ENCODE results near the gene SWAP70.

Gene SWAP70

GRCh38 chr11:9753021-9753420, 89.1 kb downstream of the SWAP70 start:
- no peak for DNase-seq (ENCODE audit: low read depth in 2 of 2)

DNA sequence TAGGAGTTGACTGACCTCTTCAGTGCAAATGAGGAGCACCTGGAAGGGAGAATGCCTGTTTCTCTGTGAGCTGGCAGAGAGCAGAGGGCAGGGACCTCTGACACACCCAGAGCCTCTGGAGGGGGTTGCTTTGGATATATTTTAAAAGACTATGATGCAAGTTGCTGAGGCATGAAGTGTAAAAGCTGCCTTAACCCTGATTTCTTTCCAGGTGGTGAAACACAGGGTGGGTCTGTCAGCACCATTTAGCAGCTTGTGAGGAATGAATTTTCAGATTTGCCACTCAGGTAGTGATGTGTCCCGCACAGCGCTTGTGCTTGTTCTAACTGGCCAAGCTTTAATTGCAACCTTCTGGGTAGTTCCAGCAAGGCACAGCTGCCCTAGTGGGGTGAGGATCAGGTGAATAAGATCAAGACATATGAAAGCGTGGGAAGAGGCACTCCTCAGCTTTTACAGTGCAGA, 90.2 kb downstream of the SWAP70 start:
- no peak for DNase-seq (ENCODE audit: low read depth in 2 of 2)

DNA sequence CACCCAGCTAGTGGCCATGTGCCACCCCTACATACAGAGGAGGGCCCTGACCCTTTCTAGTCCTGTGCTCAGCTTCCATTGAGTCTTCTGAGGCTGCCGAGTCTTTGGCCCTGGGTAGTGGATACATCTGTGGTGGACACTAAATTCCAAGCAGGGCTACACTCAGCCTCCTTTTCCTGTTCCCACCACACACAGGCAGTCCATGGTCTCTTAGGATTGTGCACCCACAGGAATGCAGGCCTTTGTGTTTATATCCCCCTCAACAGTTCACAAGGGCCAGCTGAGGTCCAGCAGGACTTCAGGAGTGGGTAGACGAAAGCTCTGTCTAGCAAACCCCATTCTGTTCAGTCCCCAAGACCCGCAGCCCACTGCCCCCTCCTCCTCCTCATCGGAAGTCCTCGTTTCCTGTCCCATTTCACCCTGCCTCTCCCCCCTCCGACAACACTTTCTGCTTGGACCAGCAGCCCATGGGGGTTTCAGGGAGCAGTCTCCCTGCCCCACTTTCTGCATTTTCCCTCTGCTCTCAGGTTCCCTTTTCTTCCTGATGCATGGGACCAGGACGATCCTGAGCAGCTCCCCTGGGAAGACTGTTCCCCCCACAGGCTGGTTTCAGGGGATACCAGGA, 91.8 kb downstream of the SWAP70 start:
- DNase-seq (ENCODE audit: low read depth in 2 of 2) = no peak

DNA sequence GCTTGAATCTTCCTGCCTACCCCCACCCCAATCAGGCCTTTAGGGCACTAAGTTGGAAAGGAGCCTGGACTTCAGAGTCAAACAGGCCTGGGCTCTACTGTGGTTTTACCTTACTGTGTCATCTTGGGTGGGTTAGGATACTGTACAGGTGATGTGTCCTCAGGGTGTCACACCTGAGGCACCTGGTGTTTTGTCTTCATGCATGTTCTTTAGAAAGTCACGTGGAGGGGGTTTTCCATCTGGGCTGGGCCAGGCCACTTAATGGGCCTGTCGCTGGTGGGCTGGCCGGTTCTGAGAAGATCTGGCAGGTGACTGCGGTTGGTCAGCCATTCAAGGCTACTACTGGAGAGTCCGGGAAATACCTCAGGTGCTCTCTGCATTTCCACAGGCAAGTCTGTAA, 92.6 kb downstream of the SWAP70 start:
- no peak for DNase-seq (ENCODE audit: low read depth in 2 of 2)

- no peak for DNase-seq (ENCODE audit: low read depth in 2 of 2)
These were observed 93.0 kb downstream of the SWAP70 start for GRCh38 chr11:9756878-9757277.

DNA sequence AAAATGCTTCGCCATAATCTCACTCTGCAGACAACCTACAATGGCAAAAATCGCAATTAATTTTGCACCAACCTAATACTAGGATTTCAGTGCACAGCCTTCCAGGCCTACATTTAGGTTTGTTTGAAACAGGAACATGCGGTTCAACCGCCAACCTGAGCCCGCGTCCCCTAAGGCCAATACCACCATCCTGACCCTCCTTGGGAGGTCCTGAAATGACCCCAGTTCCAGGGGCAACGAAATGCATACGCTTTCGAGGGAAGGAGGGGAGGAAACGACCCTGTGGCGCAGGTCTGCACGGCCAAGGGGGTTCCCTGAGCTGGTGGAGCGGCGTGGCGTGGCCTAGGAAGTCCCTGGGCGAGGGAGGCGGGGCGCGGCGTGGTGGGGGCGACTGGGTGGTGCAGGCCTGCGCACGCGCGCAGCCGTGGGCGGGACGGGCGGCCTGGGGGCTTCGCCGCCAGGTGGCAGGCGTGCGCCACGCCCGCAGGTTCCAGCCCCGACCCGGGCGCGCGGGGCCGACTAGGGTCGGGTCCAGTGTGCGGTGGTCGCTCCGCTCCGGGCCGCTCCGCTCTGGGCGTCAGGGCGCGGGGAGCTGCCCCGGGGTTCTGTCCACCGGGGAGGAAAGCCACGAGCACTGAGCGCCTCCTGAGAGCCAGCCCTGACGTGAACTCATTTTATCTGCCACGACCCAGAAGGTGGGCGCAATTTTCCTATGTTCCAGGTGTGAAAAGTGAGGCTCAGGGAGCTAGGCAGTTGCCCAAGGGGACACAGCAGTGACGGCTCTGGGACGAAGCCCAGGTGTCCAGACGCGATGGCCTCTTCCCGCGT, 94.1 kb downstream of the SWAP70 start:
- peak; percentile 81 to 86 for DNase-seq (ENCODE audit: low read depth in 2 of 2)

GRCh38 chr11:9758637-9759518, 95.0 kb downstream of the SWAP70 start:
- DNase-seq (ENCODE audit: low read depth in 2 of 2) = no peak

DNA sequence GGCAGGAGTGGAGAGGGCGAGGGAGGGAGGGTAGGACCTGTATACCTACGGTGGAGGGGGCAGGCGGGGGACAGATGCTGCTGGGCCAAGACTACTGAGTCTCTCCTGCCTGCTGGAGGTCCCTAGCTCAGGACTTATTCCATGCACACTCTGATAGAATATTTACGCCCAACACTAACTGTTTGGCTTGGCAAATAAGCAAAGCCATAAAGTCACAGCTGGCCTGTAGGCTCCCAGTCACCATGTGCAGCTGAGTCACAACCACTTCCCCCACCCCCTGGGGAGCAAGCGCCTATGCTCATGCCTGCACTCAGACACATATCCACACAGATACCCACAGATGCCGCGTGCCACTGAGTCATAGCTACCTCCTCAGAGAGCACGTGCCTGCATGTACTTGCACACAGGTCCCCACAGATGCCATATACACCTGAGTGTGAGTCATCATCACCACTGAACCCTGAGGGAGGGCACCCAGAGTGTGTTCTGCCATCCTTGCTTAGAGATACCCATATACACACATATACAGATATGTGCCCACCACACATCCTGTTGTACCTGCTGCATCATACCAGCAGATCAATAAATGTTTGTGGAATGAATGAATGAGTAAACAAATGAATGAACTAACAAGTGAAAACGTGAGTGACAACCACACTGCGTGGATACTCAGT, 95.8 kb downstream of the SWAP70 start:
- peak; percentile 71 to 80 for DNase-seq (ENCODE audit: low read depth in 2 of 2)

- no peak for DNase-seq (ENCODE audit: low read depth in 2 of 2)
These were observed 96.3 kb downstream of the SWAP70 start for GRCh38 chr11:9760193-9760575.

GRCh38 chr11:9761441-9761945, 97.6 kb downstream of the SWAP70 start:
- no peak for DNase-seq (ENCODE audit: low read depth in 2 of 2)

DNA sequence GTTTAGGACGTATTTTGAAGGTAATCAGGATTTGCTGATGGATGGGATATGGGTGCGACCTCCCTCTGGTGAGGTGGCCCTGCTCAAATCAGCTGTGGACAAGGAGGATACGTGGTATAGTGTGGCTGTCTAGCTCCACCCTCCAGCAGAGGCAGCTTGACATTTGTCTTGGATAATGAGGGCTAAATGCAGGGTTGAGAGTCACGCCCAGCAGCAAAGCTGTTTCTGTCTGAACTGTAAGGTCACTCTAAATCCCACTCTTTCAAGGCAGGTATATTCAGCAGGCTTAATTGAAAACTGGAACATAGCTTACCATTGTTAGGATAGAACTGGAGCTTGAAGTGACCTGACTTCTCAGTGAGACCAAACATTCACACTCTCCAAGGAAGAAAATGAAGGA, 98.7 kb downstream of the SWAP70 start:
- DNase-seq (ENCODE audit: low read depth in 2 of 2) = no peak

DNA sequence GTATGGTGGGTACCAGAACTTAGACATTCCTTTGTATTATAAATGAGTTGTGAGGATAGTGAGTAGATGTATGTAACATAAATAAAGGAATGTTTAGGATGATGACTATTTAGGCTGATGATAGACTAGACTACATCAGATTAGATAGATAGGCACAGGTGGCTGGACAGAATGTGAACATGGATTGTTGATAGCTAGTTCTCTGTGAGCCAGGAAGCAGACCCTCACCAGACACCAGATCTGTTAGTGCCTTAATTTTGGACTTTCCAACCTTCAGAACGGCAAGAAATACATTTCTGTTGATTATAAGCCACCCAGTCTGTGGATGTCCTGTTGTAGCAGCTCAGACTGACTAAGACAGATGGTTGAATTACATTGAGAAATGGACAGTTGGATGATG, 99.4 kb downstream of the SWAP70 start:
- no peak for DNase-seq (ENCODE audit: low read depth in 2 of 2)

- no peak for DNase-seq (ENCODE audit: low read depth in 2 of 2)
These were observed 101.6 kb downstream of the SWAP70 start for GRCh38 chr11:9765320-9766101.

- DNase-seq (ENCODE audit: low read depth in 2 of 2) = no peak
These were observed 105.7 kb downstream of the SWAP70 start for GRCh38 chr11:9769621-9770020.

DNA sequence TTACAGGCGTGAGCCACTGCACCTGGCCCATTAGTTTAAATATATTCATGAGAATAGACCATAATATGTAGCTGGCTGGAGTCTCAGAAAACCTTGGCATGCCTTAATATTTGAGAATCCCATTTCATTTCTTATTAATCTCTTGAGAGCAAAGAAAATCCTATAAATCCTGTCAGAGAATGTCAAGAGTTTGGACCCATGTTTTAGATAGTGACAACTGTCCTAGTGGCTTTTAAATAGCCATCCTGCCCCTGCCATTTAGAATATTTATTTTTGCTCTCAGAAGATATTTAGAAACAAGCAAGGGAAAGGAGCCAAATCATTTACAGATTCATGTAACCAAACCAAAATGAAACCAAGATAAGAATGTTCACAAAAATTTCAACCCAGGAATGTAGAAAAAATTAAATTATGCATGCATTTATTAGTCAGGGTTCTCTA, 107.2 kb downstream of the SWAP70 start:
- no peak for DNase-seq (ENCODE audit: low read depth in 2 of 2)

DNA sequence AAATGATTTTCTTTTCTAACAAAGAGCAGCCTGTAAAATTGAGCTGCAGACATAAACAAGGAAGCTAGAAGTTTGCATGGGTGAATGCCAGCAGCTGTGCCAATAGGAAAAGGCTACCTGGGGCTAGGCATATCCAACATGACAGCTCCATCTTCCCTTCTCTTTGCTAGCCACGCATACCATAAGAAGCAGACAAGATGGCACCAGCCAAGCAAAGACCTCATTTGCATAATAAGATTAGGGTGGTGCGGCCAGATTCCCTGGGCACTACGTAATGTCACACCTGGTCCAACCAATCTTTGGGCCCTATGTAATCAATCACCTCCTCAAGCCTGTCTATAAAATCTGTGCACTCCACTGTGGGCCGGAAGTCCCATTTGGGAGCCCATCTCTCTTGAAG, 108.3 kb downstream of the SWAP70 start:
- DNase-seq (ENCODE audit: low read depth in 2 of 2) = no peak

- DNase-seq (ENCODE audit: low read depth in 2 of 2) = no peak
These were observed 109.6 kb downstream of the SWAP70 start for GRCh38 chr11:9773524-9773923.

- no peak for DNase-seq (ENCODE audit: low read depth in 2 of 2)
These were observed 110.2 kb downstream of the SWAP70 start for GRCh38 chr11:9774109-9774508.

DNA sequence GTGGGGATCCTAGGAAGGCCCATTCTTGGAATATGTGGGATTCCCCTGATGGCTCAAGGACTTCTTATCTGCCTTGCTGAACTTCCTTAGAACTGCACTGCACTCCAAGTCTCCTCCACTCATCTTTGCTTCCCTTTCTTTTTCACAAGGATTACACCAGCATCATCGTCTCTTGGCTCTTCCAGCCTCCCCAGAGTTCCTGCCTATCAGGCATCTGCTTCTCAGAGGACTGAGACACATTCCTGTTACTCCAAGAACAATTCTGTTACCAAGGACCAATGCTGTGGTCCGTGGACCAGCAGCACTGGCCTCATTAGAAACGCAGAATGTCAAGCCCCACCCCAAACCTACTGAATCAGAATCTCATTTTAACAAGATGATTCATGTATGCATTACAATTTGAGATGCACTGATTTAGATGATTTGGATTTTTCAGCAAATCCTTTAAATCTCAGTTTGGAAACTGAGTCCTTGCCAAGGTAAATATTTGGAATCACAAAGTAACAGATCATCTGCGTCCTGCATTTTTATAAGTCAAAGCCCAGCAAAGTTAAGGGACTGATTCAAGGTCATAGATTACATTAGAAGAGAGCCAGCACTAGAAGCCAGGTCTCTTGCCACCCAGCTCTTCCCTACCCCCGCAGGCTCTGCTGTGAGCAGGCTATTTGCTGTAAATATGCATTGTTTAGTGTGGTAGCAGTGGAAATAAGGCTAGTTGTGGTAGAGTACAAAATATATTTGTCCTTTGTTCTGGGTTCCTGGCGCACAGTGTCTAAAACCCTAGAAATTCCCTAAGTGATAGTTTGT, 110.9 kb downstream of the SWAP70 start:
- DNase-seq (ENCODE audit: low read depth in 2 of 2) = no peak

GRCh38 chr11:9775398-9775779, 111.5 kb downstream of the SWAP70 start:
- no peak for DNase-seq (ENCODE audit: low read depth in 2 of 2)
